22Rv1 (cell line): ENCODE measurements around the gene MINDY4.

ENCODE experiments used
- ZFX ChIP-seq: fragments of 450-650 bp; IDR thresholded peaks from 2 replicates; pipeline ENCODE4 v1.6.1; 2017; ENCODE audit warnings: antibody characterized with exemption, borderline replicate concordance
- TF ChIP-seq, protein P1 (sequence below): fragments of 450-650 bp; IDR thresholded peaks from 2 replicates; pipeline ENCODE4 v1.5.1; 2017; ENCODE audit warnings: mild to moderate bottlenecking

DNA sequence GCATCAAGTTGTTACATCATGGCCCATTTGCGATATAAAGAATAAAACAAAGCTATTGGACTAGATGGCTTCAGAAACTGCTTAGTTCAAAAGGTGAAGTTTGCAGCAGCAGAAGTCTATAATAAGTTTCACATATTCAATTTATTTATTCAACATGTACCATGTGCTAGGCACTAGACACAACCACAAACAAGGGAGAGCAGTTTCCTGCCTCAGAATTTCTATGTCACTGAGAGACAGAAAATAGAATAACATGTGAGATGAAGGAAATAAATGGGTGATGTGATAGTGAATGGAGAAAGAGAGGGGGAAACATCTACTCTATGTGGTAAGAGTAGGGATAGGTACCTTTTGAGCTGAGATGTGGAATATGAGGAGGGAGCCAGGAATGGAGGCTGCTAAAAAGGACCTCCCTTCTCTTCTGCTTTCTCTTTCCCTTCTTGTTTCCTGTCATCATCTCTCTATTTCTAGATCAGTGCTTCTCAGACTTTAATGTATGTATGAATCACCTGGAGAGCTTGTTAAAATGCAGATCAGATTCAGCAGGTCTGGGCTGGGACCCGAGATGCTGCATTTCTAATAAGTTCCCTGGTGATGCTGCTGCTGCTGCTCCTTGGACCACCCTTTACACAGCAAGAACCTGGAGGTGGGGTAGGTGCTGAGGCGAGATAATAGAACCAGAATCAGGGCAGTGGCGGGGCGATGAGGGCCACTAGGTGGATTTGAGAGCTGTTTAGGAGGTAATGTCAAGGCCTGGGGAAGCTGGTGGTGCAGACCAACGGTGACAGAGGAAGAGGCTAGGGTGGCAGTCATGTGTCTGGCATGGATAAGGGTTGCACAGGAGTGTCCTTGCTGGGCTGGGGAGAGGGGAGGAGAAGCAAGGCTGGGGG is 32.9 kb upstream of the MINDY4 start:
- TF ChIP-seq, protein P1, sequence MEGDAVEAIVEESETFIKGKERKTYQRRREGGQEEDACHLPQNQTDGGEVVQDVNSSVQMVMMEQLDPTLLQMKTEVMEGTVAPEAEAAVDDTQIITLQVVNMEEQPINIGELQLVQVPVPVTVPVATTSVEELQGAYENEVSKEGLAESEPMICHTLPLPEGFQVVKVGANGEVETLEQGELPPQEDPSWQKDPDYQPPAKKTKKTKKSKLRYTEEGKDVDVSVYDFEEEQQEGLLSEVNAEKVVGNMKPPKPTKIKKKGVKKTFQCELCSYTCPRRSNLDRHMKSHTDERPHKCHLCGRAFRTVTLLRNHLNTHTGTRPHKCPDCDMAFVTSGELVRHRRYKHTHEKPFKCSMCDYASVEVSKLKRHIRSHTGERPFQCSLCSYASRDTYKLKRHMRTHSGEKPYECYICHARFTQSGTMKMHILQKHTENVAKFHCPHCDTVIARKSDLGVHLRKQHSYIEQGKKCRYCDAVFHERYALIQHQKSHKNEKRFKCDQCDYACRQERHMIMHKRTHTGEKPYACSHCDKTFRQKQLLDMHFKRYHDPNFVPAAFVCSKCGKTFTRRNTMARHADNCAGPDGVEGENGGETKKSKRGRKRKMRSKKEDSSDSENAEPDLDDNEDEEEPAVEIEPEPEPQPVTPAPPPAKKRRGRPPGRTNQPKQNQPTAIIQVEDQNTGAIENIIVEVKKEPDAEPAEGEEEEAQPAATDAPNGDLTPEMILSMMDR = no peak
- no peak for TF ChIP-seq ZFX
